ENCODE data around the gene PLCD3. TPM values are rescaled to one million over a fixed set of nuclear protein-coding genes. Genes with fewer than 3 reads are reported as not detected.

PLCD3 gene
- total RNA-seq, 1 experiment from 2014 or later: 88.5 TPM

DNA sequence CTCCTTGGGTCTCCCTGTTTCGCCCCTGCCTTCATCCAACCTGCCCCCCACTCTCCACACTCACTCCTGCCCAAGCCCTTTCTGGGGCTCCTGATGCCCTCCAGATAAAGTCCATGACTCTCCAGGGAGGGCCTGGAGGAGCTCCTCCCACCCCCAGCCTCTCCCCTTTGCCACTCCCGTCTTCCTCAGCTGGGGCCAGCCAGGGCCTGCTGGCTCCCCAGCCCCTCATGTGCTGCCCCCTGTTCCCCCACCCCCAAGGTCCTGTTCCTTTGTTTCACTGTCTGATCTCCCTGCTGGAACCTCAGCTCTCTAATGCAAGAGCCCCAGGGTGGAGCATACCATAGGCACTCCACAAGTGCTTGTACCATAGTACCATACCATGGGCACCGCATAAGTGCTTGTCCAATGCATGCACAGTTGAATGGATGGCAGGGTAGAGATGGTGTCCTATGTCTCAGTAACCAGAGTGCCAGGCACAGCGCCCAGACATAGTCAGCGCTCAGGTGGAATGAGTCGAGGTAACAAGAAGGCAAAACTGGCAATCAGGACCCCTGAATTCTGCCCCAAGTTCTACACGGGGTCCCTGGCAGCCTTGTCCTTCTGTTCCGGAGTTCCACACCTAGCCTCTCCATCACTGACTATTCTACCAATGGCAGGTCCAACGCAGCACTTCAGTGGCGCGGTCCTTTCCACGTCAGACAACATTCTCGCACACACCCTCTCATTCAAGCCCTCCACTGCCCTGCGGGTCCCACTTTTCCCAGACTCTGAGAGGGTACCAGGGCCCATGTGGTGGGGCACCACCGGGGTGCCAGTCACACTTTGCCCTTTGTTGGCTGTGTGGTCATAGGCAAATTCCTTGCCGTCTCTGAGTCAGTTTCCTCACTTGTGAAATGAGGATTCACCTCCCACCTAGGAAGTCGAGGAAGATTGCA lies 1.4 kb downstream of the PLCD3 start:
- intact Hi-C loops (cut with micrococcal nuclease; ENCODE audit: unreplicated experiment): loop anchor here (5.0 to 10.0 kb wide), 2 partner anchors 209 to 356 kb away; no protein-coding TSS in a partner anchor
- CTCF ChIA-PET: interaction anchor here (0.5 to 2.3 kb wide), 4 partner anchors 18 to 116 kb away, joined by 3 to 8 read pairs (median 4); partner anchors contain the start of gene HEXIM1
- H3K4me3 ChIP-seq (ENCODE audit: low read depth, low read length): peak overlapping the region; percentile 85; the same call in 1 of the 2 replicates
- H3K4me1 Mint-ChIP-seq (ENCODE audit: low read depth, unreplicated experiment): peaks cover 36% of the 10 kb centered on the region
- peaks cover 46% of the 10 kb centered on the region for H3K36me3 Mint-ChIP-seq (ENCODE audit: insufficient read depth, unreplicated experiment)
- POLR2A ChIA-PET: interaction anchor here (1.4 to 1.9 kb wide), 2 partner anchors 17 to 67 kb away, joined by 4 to 6 read pairs; partner anchors contain the start of gene HEXIM1
- no peaks in the 10 kb centered on the region for H3K9me3 ChIP-seq
- no peaks in the 10 kb centered on the region; the same call in 1 of the 2 replicates for H3K36me3 ChIP-seq (ENCODE audit: control insufficient read depth, insufficient read depth, low read length)
- no peaks in the 10 kb centered on the region for H3K27me3 ChIP-seq (replicated peaks; ENCODE audit: control insufficient read depth, insufficient read depth, low read length)
- BruUV-seq (replicated peaks): TSS peak; percentile 31
- H3K27ac Mint-ChIP-seq (ENCODE audit: unreplicated experiment): peak overlapping the region; percentile 58
- H3K4me1 ChIP-seq: peaks cover 49% of the 10 kb centered on the region
- H3K27me3 Mint-ChIP-seq (ENCODE audit: insufficient read depth, unreplicated experiment): no peaks in the 10 kb centered on the region
- TF ChIP-seq, protein P1, sequence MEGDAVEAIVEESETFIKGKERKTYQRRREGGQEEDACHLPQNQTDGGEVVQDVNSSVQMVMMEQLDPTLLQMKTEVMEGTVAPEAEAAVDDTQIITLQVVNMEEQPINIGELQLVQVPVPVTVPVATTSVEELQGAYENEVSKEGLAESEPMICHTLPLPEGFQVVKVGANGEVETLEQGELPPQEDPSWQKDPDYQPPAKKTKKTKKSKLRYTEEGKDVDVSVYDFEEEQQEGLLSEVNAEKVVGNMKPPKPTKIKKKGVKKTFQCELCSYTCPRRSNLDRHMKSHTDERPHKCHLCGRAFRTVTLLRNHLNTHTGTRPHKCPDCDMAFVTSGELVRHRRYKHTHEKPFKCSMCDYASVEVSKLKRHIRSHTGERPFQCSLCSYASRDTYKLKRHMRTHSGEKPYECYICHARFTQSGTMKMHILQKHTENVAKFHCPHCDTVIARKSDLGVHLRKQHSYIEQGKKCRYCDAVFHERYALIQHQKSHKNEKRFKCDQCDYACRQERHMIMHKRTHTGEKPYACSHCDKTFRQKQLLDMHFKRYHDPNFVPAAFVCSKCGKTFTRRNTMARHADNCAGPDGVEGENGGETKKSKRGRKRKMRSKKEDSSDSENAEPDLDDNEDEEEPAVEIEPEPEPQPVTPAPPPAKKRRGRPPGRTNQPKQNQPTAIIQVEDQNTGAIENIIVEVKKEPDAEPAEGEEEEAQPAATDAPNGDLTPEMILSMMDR (IDR thresholded peaks at IDR 0.05; ENCODE audit: insufficient read depth in 1 of 2, low read depth in 1 of 2, low read length in 1 of 2, severe bottlenecking in 1 of 2, unreplicated experiment in 1 of 2): no peak
- no peaks in the 10 kb centered on the region for H3K9me3 Mint-ChIP-seq (ENCODE audit: unreplicated experiment)
- peak overlapping the region; percentile 83 for H3K4me3 Mint-ChIP-seq (ENCODE audit: unreplicated experiment)
- no peak for DNase-seq

DNA sequence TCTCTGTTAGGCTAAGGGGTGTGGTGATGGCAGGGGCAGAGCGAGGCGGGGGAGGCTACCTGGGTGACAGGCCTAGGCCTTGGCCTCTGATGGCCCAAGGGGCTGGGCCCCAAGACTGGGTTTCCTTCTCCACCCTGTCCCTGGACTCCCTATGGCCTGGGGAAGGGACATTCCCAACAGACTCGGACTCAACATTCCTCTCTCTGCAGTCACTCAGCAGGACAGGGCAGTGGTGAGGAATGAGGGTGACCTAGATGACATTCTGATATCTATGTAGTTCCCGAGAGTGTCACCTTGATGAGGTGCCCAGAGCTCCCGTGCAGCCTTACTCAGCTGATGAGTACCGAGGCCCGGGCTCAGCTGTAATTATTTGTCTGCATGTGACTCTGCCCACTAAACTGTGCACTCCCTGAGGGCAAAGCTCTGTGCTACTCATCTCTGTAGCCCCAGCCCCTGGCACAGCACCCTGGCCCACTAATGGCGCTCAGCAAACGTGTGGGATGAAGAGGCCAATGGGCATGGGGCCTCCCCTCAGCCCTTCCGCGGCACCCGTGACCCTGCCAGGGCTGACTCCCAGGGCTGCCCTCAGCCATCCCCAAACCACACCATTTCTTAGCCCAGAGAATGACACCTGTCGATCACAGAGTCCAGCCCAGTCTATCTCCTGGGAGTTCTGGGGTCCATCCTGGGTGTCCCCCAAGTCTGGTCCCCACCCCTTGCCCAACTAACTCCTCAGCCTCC lies 2.2 kb downstream of the PLCD3 start:
- Histone ChIP-seq H3K27me3 (replicated peaks; ENCODE audit: control insufficient read depth, insufficient read depth, low read length) (no peaks in the 10 kb centered on the region), H3K4me3 (ENCODE audit: low read depth, low read length) (no peak overlapping the region), H3K36me3 (ENCODE audit: control insufficient read depth, insufficient read depth, low read length) (no peaks in the 10 kb centered on the region; the same call in 1 of the 2 replicates), H3K9me3 (no peaks in the 10 kb centered on the region), H3K4me1 (peaks cover 49% of the 10 kb centered on the region)
- H3K9me3 Mint-ChIP-seq (ENCODE audit: unreplicated experiment): no peaks in the 10 kb centered on the region
- peaks cover 44% of the 10 kb centered on the region for H3K36me3 Mint-ChIP-seq (ENCODE audit: insufficient read depth, unreplicated experiment)
- H3K4me3 Mint-ChIP-seq (ENCODE audit: unreplicated experiment): peak overlapping the region; percentile 83
- TF ChIP-seq, protein P1 (IDR thresholded peaks at IDR 0.05; ENCODE audit: insufficient read depth in 1 of 2, low read depth in 1 of 2, low read length in 1 of 2, severe bottlenecking in 1 of 2, unreplicated experiment in 1 of 2): no peak
- peak overlapping the region; percentile 58 for H3K27ac Mint-ChIP-seq (ENCODE audit: unreplicated experiment)
- H3K27me3 Mint-ChIP-seq (ENCODE audit: insufficient read depth, unreplicated experiment): no peaks in the 10 kb centered on the region
- ChIA-PET CTCF (interaction anchor here (0.5 to 2.3 kb wide), 7 partner anchors 17 to 109 kb away, joined by 3 to 8 read pairs (median 4); partner anchors contain the start of genes HEXIM1, HEXIM2 and NMT1), POLR2A (interaction anchor here (0.6 to 1.9 kb wide), 3 partner anchors 18 to 68 kb away, joined by 3 to 6 read pairs (median 4); partner anchors contain the start of gene HEXIM1)
- peak; percentile 53 to 82 for DNase-seq
- no TSS peak for BruUV-seq (replicated peaks)
- intact Hi-C loops (cut with micrococcal nuclease; ENCODE audit: unreplicated experiment): loop anchor here (5.0 to 10.0 kb wide), 2 partner anchors 208 to 355 kb away; no protein-coding TSS in a partner anchor
- H3K4me1 Mint-ChIP-seq (ENCODE audit: low read depth, unreplicated experiment): peaks cover 36% of the 10 kb centered on the region
